H9 (cell line): Measurements from ENCODE around the gene NALCN. TPM values are rescaled to one million over a fixed set of nuclear protein-coding genes. Genes with fewer than 3 reads are reported as not detected.

Experiments
- DNase-seq: peaks from one replicate; pipeline ENCODE4 v3.0.0-alpha.2; 2017
- H2AFZ ChIP-seq: one replicate; pipeline ENCODE4 v1.6.1; 2013; ENCODE audit warnings: mild to moderate bottlenecking, low read length, control low read depth, moderate library complexity
- H2AK5ac ChIP-seq: 2 replicates; pipeline ENCODE4 v1.6.1; 2013; ENCODE audit warnings: low read length, control low read depth, mixed read lengths; ENCODE audit not compliant: insufficient read length
- H2BK120ac ChIP-seq: one replicate; pipeline ENCODE4 v1.6.1; 2013; ENCODE audit warnings: low read depth, mild to moderate bottlenecking, low read length, control low read depth, inconsistent platforms; ENCODE audit not compliant: poor library complexity, severe bottlenecking
- H2BK12ac ChIP-seq: 2 replicates; pipeline ENCODE4 v1.6.1; 2013; ENCODE audit warnings: low read length, control low read depth, mixed read lengths, low read depth; ENCODE audit not compliant: insufficient read length
- H2BK15ac ChIP-seq: 2 replicates; pipeline ENCODE4 v1.6.1; 2013; ENCODE audit warnings: low read depth, low read length, control low read depth
- H2BK20ac ChIP-seq: one replicate; pipeline ENCODE4 v1.6.1; 2013; ENCODE audit warnings: low read depth, mild to moderate bottlenecking, low read length, control low read depth, inconsistent platforms; ENCODE audit not compliant: poor library complexity, severe bottlenecking
- H2BK5ac ChIP-seq: 2 replicates; pipeline ENCODE4 v1.6.1; 2013; ENCODE audit warnings: low read length, control low read depth, mixed read lengths; ENCODE audit not compliant: insufficient read length
- H3K14ac ChIP-seq: 2 replicates; pipeline ENCODE4 v1.6.1; 2013; ENCODE audit warnings: low read length, control low read depth; ENCODE audit not compliant: insufficient read depth
- H3K18ac ChIP-seq: 2 replicates; pipeline ENCODE4 v1.6.1; 2013; ENCODE audit warnings: low read depth, mild to moderate bottlenecking, mixed read lengths, low read length, control low read depth; ENCODE audit not compliant: insufficient read length
- H3K23ac ChIP-seq: 2 replicates; pipeline ENCODE4 v1.6.1; 2013; ENCODE audit warnings: low read length, control low read depth, mixed read lengths, low read depth; ENCODE audit not compliant: insufficient read length
- H3K23me2 ChIP-seq: 2 replicates; pipeline ENCODE4 v1.6.1; 2013; ENCODE audit warnings: low read depth, mild to moderate bottlenecking, mixed read lengths, low read length, control low read depth; ENCODE audit not compliant: insufficient read length, poor library complexity, severe bottlenecking
- H3K27ac ChIP-seq: 2 replicates; pipeline ENCODE4 v1.5.1; 2013; ENCODE audit warnings: low read length, control low read depth, mixed read lengths, low read depth; ENCODE audit not compliant: insufficient read length
- H3K27me3 ChIP-seq: 2 replicates; pipeline ENCODE4 v1.6.1; 2013; ENCODE audit warnings: low read length, control low read depth, inconsistent platforms; ENCODE audit not compliant: insufficient read depth
- H3K4ac ChIP-seq: 2 replicates; pipeline ENCODE4 v1.6.1; 2013; ENCODE audit warnings: low read depth, mild to moderate bottlenecking, control low read depth, inconsistent platforms, low read length, moderate library complexity
- H3K4me1 ChIP-seq: 2 replicates; pipeline ENCODE4 v1.6.1; 2013; ENCODE audit warnings: low read length, control low read depth, inconsistent platforms; ENCODE audit not compliant: insufficient read depth
- H3K4me2 ChIP-seq: 2 replicates; pipeline ENCODE4 v1.6.1; 2013; ENCODE audit warnings: low read length, control low read depth, mixed read lengths; ENCODE audit not compliant: insufficient read length, insufficient read depth
- H3K56ac ChIP-seq: 2 replicates; pipeline ENCODE4 v1.6.1; 2013; ENCODE audit warnings: low read depth, mild to moderate bottlenecking, mixed read lengths, low read length, control low read depth; ENCODE audit not compliant: insufficient read length
- H3K79me1 ChIP-seq: 2 replicates; pipeline ENCODE4 v1.6.1; 2013; ENCODE audit warnings: low read depth, mild to moderate bottlenecking, moderate library complexity, low read length, control low read depth, inconsistent platforms; ENCODE audit not compliant: insufficient read depth, poor library complexity, severe bottlenecking
- H3K79me2 ChIP-seq: 2 replicates; pipeline ENCODE4 v1.6.1; 2013; ENCODE audit warnings: low read length, control low read depth, inconsistent platforms; ENCODE audit not compliant: insufficient read depth
- H3K9ac ChIP-seq: 2 replicates; pipeline ENCODE4 v1.6.1; 2013; ENCODE audit warnings: low read length, control low read depth, mixed read lengths; ENCODE audit not compliant: insufficient read length; ENCODE audit errors: extremely low read depth
- H3K9me3 ChIP-seq: one replicate; pipeline ENCODE4 v1.6.1; 2013; ENCODE audit warnings: low read depth, low read length, inconsistent platforms; ENCODE audit not compliant: control insufficient read depth
- H3T11ph ChIP-seq: one replicate; pipeline ENCODE4 v1.6.1; 2013; ENCODE audit warnings: mild to moderate bottlenecking, low read length, control low read depth, inconsistent platforms
- H4K20me1 ChIP-seq: one replicate; pipeline ENCODE4 v1.6.1; 2013; ENCODE audit not compliant: control insufficient read depth, insufficient read length, insufficient read depth
- H4K5ac ChIP-seq: 2 replicates; pipeline ENCODE4 v1.6.1; 2013; ENCODE audit warnings: low read depth, mild to moderate bottlenecking, mixed read lengths, low read length, control low read depth; ENCODE audit not compliant: insufficient read length
- H4K8ac ChIP-seq: replicated peaks from 2 replicates; pipeline ENCODE4 v1.6.1; 2013; ENCODE audit warnings: low read length, control low read depth, mixed read lengths, low read depth; ENCODE audit not compliant: insufficient read length
- H4K91ac ChIP-seq: 2 replicates; pipeline ENCODE4 v1.6.1; 2013; ENCODE audit warnings: low read depth, mild to moderate bottlenecking, moderate library complexity, mixed read lengths, low read length, control low read depth; ENCODE audit not compliant: insufficient read length
- H3K27ac Mint-ChIP-seq, 3 experiments: 2 replicates in 2 of 3; 3 replicates in 1 of 3; pipeline ENCODE4 v1.8.0; 2020 to 2021; ENCODE audit warnings: mixed read lengths in 3 of 3, mild to moderate bottlenecking in 1 of 3, moderate library complexity in 1 of 3
- H3K27me3 Mint-ChIP-seq: 2 replicates; pipeline ENCODE4 v1.8.0; 2021; ENCODE audit warnings: low read depth, mild to moderate bottlenecking, moderate library complexity, mixed read lengths
- H3K36me3 Mint-ChIP-seq, 3 experiments: 2 replicates in 2 of 3; 3 replicates in 1 of 3; pipeline ENCODE4 v1.8.0; 2020 to 2021; ENCODE audit warnings: low read depth in 3 of 3, mixed read lengths in 3 of 3; ENCODE audit not compliant: insufficient read depth in 1 of 3
- H3K4me1 Mint-ChIP-seq, 2 experiments: 2 replicates each; pipeline ENCODE4 v1.8.0; 2020; ENCODE audit warnings: mixed read lengths in 2 of 2
- H3K4me3 Mint-ChIP-seq, 2 experiments: 2 replicates in 1 of 2; 3 replicates in 1 of 2; pipeline ENCODE4 v1.8.0; 2020 to 2021; ENCODE audit warnings: mild to moderate bottlenecking in 2 of 2, mixed read lengths in 2 of 2, moderate library complexity in 1 of 2
- H3K9me3 Mint-ChIP-seq, 2 experiments: 2 replicates in 1 of 2; 3 replicates in 1 of 2; pipeline ENCODE4 v1.8.0; 2020; ENCODE audit warnings: mild to moderate bottlenecking in 2 of 2, mixed read lengths in 2 of 2, moderate library complexity in 1 of 2
- WGBS: extraction: QIAGEN DNeasy Blood & Tissue Kit; methylation state at CpG from one replicate; pipeline ENCODE4 v1.1.7; 2013; ENCODE audit warnings: missing lambda C conversion rate, low lambda C conversion rate, mixed read lengths; ENCODE audit not compliant: insufficient read length; ENCODE audit errors: extremely low coverage; 5-methylcytosine and 5-hydroxymethylcytosine counted together
- total RNA-seq: library from RNA; stranded (reverse); gene quantifications from 2 replicates; pipeline ENCODE4 v1.2.1, GENCODE V29; 2021
- TF ChIP-seq, protein P1 (sequence below): fragments of 200-600 bp; sonication (generic); conservative IDR thresholded peaks from 3 replicates; pipeline ENCODE4 v1.8.0; 2021; ENCODE audit warnings: antibody characterized with exemption, mild to moderate bottlenecking

Gene NALCN
- total RNA-seq, 1 experiment from 2014 or later, result 0.09 TPM

DNA sequence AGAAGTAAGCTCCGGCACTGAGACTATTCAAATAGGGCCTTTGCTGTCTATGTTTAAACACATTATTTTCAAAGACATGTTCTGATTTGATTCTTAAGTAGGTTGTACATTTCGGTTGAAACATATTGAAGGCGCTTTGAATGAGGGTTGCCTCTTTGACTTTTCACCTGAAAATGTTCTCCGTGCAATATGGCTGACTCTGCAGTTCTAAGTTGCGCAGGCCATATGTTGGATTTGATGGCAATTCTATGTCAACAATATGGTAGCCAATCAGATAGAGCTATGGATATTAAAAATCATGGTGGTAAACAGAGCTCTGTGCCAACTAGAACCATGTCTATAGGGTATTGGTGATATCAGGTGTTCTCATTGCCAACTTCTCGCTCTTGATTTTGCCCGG lies 307.3 kb downstream of the NALCN start:
- Histone ChIP-seq H4K8ac (no peak overlapping the region), H3K79me1 (no peaks in the 10 kb centered on the region), H3K56ac (no peak overlapping the region), H4K20me1 (no peaks in the 10 kb centered on the region), H3K23me2 (no peaks in the 10 kb centered on the region), H2BK5ac (no peak overlapping the region), H3K18ac (no peak overlapping the region), H2AK5ac (no peak overlapping the region), H3K79me2 (no peaks in the 10 kb centered on the region), H3K27ac (no peak overlapping the region), H3K9me3 (no peaks in the 10 kb centered on the region), H3T11ph (no peak overlapping the region), H4K91ac (no peak overlapping the region), H3K23ac (no peak overlapping the region), H3K4me2 (no peak overlapping the region), H3K4ac (no peak overlapping the region), H2BK20ac (no peak overlapping the region), H3K9ac (no peak overlapping the region), H2BK15ac (no peak overlapping the region), H2BK12ac (no peak overlapping the region), H2BK120ac (no peak overlapping the region), H3K27me3 (no peaks in the 10 kb centered on the region), H3K14ac (no peak overlapping the region), H3K4me1 (no peaks in the 10 kb centered on the region; the same call in 1 of the 2 replicates), H4K5ac (no peak overlapping the region), H2AFZ (no peak overlapping the region)
- WGBS, result no CpG with 5 or more reads among the region's 7 CpGs
- peaks cover 7 to 17% of the 10 kb centered on the region in 2 experiments for H3K4me1 Mint-ChIP-seq
- no peak overlapping the region for H3K27ac Mint-ChIP-seq
- no peak overlapping the region for H3K4me3 Mint-ChIP-seq
- peaks cover 13 to 27% of the 10 kb centered on the region in 2 experiments for H3K9me3 Mint-ChIP-seq
- no peak for DNase-seq
- TF ChIP-seq, protein P1, sequence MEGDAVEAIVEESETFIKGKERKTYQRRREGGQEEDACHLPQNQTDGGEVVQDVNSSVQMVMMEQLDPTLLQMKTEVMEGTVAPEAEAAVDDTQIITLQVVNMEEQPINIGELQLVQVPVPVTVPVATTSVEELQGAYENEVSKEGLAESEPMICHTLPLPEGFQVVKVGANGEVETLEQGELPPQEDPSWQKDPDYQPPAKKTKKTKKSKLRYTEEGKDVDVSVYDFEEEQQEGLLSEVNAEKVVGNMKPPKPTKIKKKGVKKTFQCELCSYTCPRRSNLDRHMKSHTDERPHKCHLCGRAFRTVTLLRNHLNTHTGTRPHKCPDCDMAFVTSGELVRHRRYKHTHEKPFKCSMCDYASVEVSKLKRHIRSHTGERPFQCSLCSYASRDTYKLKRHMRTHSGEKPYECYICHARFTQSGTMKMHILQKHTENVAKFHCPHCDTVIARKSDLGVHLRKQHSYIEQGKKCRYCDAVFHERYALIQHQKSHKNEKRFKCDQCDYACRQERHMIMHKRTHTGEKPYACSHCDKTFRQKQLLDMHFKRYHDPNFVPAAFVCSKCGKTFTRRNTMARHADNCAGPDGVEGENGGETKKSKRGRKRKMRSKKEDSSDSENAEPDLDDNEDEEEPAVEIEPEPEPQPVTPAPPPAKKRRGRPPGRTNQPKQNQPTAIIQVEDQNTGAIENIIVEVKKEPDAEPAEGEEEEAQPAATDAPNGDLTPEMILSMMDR, result no peak
- H3K27me3 Mint-ChIP-seq, result no peaks in the 10 kb centered on the region
- H3K36me3 Mint-ChIP-seq, result peaks cover 10 to 25% (median 18%) of the 10 kb centered on the region in 3 experiments; a peak in 6 of 7 replicates
